ENCODE results near the gene RAB11B. TPM values are rescaled to one million over a fixed set of nuclear protein-coding genes. Genes with fewer than 3 reads are reported as not detected.
"Not testable (repeated sequence)": the region's sequence is repeated elsewhere in the genome, so short reads cannot be mapped to it uniquely, and the experiment has no call there.

RAB11B gene
- total RNA-seq, 1 donor from 2014 or later, result 90.5 TPM

DNA sequence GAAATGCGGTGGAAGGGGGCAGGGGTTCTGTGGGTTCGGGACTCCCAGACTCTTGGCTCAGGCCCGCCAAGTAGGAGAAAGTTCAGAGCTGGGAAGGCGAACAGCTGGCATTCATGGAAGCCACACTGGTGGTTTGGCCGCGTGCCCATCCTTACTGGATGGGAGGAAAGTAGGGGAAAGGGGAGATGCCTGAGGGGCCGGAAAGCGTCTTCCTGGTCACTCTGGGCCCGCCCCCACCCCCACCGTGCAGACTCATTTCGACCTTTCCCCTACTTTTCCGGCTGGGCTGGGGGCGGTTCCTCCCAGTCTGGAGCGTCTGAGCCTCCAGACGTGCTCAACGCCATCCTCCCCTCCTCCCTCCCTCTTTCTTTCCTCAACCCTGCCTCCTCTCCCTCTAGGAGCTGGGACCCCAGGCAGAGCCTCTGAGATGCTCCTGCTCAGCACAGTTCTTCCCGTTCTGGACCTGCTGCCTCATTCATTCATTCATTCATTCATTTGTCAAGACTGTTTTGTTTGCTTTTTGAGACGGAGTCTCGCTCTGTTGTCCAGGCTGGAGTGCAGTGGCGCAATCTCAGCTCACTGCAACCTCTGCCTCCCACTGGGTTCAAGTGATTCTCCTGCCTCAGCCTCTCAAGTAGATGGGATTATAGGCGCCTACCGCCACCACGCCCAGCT, 22.7 kb upstream of the RAB11B start:
- FAIRE-seq (no peak), DNase-seq (ENCODE audit: low spot score in 2 of 2) (peak; percentile 71 to 82)

DNA sequence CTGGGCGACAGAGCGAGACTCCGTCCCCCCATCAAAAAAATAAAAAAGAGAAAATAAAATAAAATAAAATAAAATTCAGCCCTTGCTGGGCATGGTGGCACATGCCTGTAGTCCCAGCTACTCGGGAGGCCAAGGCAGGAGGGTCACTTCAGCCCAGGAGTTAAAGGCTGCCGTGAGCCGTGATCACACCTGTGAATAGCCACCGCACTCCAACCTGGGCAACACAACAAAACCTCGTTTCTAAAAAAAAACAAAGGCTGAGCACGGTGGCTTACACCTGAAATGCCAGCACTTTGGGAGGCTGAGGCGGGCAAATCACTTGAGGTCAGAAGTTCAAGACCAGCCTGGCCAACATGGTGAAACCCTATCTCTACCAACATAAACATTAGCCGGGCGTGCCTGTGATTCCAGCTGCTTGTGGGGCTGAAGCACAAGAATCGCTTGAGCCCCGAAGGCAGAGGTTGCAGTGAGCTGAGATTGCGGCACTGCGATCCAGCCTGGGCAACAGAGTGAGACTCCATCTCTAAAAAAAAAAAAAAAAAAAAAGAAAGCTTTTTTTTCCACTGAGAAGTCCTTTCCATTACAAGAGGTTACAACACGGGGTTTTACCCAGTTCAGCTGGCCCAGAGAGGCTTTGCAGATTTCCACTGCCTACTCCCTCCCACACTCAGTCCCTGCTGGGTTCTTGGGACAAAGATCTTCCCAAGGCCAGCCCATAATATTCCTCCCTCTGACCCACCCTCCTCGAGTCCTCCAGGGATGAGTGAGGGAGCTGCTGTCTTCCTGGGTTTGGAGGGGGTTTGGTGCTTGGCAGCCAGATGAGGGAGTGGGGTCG, 19.8 kb upstream of the RAB11B start:
- FAIRE-seq, result no peak

DNA sequence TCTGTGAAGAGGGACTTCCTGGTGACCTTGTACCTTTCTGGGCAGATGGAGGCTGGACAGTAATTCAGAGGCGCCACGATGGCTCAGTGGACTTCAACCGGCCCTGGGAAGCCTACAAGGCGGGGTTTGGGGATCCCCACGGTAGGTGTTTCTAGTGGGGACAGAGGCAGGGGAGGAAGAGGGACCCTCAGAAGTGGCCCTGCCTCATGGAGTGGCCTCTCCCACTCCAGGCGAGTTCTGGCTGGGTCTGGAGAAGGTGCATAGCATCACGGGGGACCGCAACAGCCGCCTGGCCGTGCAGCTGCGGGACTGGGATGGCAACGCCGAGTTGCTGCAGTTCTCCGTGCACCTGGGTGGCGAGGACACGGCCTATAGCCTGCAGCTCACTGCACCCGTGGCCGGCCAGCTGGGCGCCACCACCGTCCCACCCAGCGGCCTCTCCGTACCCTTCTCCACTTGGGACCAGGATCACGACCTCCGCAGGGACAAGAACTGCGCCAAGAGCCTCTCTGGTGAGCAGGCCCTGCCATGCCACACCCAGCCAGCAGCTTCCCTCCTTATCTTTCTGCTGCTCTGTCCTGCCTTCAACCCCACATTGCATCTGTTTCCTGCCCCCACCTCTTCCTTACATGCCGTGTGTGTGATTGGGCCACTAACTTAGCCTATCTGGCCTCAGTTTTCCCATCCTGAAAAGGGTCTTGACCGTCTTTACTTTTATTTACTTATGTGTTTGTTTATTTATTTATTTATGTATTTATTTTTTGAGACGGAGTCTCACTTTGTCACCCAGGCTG, 19.0 kb upstream of the RAB11B start:
- DNase-seq (ENCODE audit: low spot score in 2 of 2), result no peak
- no peak for FAIRE-seq

More for the DNA sequence above, 19.8 kb upstream of the RAB11B start:
- no peak for DNase-seq (ENCODE audit: low spot score in 2 of 2)

DNA sequence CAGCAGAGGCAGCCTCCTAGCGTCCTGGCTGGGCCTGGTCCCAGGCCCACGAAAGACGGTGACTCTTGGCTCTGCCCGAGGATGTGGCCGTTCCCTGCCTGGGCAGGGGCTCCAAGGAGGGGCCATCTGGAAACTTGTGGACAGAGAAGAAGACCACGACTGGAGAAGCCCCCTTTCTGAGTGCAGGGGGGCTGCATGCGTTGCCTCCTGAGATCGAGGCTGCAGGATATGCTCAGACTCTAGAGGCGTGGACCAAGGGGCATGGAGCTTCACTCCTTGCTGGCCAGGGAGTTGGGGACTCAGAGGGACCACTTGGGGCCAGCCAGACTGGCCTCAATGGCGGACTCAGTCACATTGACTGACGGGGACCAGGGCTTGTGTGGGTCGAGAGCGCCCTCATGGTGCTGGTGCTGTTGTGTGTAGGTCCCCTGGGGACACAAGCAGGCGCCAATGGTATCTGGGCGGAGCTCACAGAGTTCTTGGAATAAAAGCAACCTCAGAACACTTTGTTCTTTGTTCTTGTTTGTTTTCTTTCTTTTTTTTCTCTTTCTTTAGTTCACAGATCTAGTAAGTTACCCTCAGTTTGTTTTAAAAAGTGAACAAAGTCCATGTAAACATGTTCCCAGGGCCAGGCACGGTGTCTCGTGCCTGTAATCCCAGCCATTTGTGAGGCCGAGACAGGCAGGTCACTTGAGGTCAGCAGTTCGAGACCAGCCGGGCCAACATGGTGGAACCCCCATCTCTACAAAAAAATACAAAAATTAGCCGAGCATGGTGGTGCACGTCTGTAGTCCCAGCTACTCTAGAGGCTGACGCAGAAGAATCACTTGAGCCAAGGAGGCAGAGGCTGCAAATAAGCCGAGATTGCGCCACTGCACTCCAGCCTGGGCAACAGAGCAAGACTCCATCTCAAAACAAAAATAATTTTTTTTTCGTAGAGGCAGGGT, 16.0 kb upstream of the RAB11B start:
- DNase-seq (ENCODE audit: low spot score in 2 of 2), result peak in 1 of 2 donors; percentile 41
- no peak for FAIRE-seq

DNA sequence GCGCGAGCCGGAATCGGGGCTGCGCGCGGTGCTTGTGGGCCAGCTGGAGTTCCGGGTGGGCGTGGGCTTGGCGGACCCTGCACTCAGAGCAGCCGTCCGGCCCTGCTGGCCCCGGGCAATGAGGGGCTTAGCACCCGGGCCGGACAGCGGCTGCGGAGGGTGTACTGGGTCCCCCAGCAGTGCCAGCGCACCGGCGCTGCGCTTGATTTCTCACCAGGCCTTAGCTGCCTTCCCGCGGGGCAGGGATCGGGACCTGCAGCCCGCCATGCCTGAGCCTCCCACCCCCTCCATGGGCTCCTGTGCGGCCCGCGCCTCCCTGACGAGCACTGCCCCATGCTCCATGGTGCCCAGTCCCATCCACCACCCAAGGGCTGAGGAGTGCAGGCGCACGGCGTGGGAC, 14.4 kb upstream of the RAB11B start:
- not testable (repeated sequence) for DNase-seq (ENCODE audit: low spot score in 2 of 2); FAIRE-seq

DNA sequence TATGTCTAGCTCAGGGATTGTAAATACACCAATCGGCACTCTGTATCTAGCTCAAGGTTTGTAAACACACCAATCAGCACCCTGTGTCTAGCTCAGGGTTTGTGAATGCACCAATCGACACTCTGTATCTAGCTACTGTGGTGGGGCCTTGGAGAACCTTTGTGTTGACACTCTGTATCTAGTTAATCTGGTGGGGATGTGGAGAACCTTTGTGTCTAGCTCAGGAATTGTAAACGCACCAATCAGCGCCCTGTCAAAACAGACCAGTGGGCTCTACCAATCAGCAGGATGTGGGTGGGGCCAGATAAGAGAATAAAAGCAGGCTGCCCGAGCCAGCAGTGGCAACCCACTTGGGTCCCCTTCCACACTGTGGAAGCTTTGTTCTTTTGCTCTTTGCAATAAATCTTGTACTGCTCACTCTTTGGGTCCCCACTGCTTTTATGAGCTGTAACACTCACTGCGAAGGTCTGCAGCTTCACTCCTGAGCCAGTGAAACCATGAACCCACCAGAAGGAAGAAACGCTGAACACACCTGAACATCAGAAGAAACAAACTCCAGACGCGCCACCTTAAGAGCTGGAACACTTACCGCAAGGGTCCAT, 13.7 kb upstream of the RAB11B start:
- not testable (repeated sequence) for FAIRE-seq; DNase-seq (ENCODE audit: low spot score in 2 of 2)

DNA sequence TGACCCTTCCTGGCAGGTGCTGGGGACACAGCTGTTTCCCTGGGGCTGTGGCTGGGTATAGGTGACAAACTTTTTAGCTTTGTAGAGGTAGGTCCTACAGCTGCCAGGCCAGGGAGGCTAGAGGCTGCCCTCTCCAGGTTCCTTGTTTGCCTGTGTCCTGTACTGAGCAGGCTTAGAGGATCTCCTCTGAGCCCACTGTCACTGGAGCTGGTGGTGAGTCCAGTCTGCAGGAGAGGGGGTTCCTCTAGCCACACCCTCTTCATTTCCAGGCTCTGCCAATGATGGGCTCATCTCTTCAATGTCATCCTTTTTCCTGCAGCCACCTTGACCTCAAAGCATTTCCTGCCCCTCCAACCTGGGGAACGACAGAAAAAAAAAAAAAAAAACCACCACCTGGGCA, 12.6 kb upstream of the RAB11B start:
- FAIRE-seq, result no peak
- no peak for DNase-seq (ENCODE audit: low spot score in 2 of 2)

DNA sequence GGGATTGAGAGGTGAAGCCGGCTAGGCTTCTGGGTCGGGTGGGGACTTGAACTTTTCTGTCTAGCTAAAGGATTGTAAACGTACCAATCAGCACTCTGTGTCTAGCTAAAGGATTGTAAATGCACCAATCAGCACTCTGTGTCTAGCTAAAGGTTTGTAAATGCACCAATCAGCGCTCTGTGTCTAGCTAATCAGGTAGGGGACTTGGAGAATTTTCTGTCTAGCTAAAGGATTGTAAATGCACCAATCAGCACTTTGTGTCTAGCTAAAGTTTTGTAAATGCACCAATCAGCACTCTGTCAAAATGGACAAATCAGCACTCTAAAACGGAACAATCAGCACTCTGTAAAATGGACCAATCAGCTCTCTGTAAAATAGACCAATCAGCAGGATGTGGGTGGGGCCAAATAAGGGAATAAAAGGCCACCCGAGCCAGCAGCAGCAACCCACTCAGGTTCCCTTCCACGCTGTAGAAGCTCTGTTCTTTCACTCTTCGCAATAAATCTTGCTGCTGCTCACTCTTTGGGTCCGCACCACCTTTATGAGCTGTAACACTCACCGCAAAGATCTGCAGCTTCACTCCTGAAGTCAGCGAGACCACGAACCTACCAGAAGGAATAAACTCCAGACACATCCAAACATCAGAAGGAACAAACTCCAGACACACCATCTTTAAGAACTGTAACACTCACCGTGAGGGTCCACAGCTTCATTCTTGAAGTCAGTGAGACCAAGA, 10.8 kb upstream of the RAB11B start:
- DNase-seq (ENCODE audit: low spot score in 2 of 2); FAIRE-seq: not testable (repeated sequence)

DNA sequence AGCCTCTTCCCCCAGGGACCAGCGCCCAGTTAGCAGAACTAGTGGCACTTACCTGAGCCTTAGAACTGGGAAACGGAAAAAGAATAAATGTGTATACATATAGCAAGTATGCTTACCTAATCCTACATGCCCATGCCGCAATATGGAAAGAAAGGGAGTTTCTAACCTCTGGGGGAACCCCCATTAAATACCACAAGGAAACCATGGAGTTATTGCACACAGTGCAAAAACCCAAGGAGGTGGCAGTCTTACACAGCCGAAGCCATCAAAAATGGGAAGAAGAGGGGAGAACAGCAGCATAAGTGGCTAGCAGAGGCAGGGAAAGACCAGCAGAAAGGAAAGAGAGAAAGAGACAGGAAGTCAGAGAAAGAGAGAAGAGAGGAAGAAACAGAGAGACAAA, 5.6 kb upstream of the RAB11B start:
- DNase-seq (ENCODE audit: low spot score in 2 of 2); FAIRE-seq: not testable (repeated sequence)

DNA sequence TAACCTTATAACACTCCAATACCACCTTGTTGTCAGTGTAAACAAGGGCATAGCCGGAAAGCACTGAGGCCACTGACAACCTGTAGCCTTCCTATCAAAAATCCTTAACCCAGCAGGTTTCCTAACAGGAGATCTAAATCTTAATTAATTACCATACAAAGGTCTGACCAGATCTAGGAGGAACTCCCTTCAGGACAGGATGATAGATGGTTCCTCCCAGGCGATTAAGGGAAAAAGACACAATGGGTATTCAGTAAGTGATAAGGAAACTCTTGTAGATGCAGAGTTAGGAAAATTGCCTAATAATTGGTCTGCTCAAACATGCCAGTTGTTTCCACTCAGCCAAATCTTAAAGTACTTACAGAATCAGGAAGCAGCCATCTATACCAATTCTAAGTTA, 5.1 kb upstream of the RAB11B start:
- not testable (repeated sequence) for DNase-seq (ENCODE audit: low spot score in 2 of 2); FAIRE-seq

DNA sequence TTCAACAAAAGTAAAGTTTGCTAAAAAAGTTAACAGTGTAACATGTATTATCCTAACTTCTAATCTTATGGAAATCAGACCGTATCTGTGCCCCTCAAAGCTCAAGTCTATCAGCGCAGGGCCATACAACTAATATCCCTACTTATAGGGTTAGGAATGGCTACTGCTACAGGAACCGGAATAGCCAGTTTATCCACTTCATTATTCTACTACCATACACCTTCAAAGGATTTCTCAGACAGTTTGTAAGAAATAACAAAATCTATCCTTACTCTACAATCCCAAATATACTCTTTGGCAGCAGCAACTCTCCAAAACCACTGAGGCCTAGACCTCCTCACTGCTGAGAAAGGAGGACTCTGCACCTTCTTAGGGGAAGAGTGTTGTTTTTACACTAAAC, 4.6 kb upstream of the RAB11B start:
- not testable (repeated sequence) for DNase-seq (ENCODE audit: low spot score in 2 of 2); FAIRE-seq

DNA sequence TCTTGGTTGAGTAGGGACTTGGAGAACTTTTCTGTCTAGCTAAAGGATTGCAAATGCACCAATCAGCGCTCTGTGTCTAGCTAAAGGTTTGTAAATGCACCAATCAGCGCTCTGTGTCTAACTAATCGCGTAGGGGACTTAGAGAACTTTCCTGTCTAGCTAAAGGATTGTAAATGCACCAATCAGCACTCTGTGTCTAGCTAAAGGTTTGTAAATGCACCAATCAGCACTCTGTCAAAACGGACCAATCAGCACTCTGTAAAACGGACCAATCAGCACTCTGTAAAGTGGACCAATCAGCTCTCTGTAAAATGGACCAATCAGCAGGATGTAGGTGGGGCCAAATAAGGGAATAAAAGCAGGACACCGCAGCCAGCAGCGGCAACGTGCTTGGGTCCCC, 3.7 kb upstream of the RAB11B start:
- not testable (repeated sequence) for FAIRE-seq; DNase-seq (ENCODE audit: low spot score in 2 of 2)

DNA sequence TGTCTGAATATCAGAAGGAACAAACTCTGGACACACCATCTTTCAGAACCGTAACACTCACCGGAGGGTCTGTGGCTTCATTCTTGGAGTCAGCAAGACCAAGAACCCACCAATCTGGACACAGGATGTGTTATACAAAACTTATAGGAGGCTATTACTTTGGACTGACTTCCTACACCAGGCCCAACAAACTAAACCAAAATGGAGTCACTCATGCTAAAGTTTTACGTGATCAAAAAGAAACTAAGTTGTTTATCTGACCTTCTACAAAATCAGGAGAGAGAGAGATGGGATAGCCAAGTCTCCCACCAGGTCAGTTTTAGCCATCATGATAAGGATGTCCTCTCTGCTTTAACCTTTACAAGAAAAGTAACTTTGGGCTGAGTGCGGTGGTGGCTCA, 3.2 kb upstream of the RAB11B start:
- DNase-seq (ENCODE audit: low spot score in 2 of 2), result no peak
- no peak for FAIRE-seq

DNA sequence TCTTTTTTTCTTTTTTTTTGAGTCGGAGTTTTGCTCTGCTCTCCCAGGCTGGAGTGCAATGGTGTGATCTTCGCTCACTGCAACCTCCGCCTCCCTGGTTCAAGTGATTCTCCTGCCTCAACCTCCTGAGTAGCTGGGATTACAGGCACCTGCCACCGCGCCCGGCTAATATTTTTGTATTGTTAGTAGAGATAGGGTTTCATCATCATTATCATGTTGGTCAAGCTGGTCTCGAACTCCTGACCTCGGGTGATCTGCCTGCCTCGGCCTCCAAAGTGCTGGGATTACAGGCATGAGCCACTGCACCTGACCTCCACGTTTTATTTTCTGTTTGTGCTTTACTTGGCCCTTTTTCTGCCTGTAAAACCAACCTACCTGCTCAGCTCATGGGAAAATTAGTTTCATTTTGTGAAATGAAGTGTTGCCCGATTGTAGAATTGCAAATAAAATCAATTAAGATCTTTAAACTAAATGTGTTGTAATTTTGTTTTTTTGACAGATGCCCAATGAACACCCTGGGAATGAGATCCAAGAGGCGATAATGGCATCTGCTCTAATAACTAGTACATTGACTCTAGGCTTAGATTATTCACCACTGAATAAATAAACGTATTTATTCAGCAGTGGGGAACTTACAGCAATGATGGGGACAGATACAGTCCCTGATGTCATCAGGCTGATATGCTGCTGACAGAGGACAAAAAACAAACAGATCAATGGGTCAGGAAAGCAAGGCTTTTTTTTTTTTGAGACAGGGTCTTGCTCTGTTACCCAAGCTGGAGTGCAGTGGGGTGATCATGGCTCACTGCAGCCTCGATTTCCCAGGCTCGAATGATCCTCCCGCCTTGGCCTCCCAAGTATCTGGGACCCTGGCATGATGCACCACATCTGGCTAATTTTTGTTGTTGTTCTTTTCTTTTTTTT, 2.2 kb upstream of the RAB11B start:
- no peak for FAIRE-seq

DNA sequence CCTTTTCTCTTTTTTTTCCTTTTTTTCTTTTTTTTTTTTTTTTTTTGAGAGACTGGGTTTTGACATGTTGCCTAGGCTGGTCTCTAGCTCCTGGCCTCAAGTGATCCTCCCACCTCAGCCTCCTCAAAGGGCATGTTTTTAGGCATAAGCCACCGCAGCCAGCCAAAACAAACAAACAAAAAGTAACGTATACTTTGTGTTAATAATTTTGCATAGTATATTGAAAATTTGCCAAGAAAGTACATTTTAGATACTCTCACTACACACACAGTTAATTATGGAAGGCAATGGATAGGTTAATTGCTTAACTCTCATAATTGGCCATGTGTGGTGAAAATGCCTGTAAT, 1.6 kb upstream of the RAB11B start:
- no peak for FAIRE-seq

More for the DNA sequence above, 2.2 kb upstream of the RAB11B start:
- DNase-seq (ENCODE audit: low spot score in 2 of 2), result no peak

DNA sequence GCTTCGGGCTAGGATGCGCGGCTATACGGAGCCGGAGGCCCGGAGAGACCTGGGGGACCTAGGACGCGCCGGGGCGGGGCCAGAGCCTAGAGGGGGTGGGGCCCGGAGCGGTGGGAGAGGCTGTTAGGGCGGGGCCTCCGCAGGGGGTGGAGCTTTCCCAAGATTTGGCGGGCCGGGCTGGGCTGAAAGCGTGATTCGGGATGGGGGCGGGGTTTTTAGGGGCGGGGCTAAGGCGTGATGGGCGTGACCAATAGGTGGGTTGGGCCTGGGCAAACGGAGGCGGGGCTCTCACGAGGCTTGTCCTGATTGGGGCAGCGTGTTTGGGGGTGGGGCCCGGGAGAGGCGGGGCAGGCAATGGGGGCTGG, 439 bp downstream of the RAB11B start:
- no peak for FAIRE-seq
- peak; percentile 89 to 93 for DNase-seq (ENCODE audit: low spot score in 2 of 2)

More for the DNA sequence above, 1.6 kb upstream of the RAB11B start:
- DNase-seq (ENCODE audit: low spot score in 2 of 2), result no peak

DNA sequence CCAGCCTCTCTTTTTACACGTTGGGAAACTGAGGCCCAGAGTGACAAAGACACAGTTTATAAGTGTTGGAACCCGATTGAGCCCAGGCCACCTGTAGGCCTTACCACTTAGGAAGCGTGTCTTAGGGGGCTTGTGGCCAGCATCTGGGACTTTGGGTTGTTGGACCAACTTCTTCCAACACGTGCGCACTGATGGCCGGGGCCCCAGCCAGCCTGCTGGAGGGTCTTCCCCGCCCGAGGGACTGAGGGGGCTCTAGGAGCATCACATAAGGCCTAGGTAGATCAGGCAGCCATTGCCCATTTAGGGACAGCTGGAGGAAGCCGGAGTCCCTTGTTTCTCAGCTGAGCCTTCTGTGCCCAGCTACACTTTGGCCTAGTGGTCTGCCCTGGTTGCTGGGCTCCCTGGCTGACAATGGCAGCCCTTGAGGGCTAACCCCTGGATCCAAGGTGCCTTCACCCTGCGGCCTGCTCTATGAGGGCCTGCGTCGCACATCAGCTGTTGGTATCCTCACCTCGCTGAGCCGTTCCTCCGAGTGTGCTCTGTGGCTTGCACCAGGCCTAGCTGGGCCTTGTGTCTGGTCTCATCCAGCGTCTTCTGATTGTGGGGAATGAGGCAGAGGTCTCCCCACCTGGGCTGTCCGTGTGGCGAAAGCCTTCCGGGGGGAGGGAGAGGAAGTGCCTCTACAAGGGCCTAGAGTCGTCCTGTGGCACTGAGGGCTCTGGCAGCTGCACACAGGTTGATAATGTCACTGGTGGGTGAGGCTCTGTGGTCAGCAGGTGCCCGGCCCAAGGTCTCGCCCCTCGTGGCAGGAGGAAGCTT, 1.2 kb downstream of the RAB11B start:
- DNase-seq (ENCODE audit: low spot score in 2 of 2) (no peak), FAIRE-seq (no peak)
